HG03378 (cell line): Measurements from ENCODE around the gene FAM236B.
"Not testable (repeated sequence)": the region's sequence is repeated elsewhere in the genome, so short reads cannot be mapped to it uniquely, and the experiment has no call there.

ENCODE experiments used
- ATAC-seq: cut with Tn5 transposase; IDR thresholded peaks from one replicate; pipeline ENCODE4 v1.9.1; 2021; ENCODE audit warnings: mild to moderate bottlenecking, moderate library complexity; ENCODE audit not compliant: unreplicated experiment

FAM236B gene

GRCh38 chrX:72782560-72782959 lies at the start of gene FAM236B:
FAM236B (minus strand) TSS chrX:72782660; CDS start chrX:72782560, 100 bp downstream.
- ATAC-seq, result not testable (repeated sequence)

DNA sequence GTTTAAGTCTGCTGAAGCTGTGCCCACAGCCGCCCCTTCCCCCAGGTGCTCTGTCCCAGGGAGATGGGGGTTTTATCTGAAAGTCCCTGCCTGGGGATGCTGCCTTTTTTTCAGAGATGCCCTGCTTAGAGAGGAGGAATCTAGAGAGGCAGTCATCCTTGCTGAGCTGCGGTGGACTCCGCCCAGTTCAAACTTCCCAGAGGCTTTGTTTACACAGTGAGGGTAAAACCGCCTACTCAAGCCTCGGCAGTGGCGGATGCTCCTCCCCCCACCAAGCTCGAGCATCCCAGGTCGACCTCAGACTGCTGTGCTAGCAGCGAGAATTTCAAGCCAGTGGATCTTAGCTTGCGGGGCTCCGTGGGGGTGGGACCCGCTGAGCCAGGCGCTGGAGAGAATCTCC lies 48.2 kb upstream of the FAM236B start:
- not testable (repeated sequence) for ATAC-seq

DNA sequence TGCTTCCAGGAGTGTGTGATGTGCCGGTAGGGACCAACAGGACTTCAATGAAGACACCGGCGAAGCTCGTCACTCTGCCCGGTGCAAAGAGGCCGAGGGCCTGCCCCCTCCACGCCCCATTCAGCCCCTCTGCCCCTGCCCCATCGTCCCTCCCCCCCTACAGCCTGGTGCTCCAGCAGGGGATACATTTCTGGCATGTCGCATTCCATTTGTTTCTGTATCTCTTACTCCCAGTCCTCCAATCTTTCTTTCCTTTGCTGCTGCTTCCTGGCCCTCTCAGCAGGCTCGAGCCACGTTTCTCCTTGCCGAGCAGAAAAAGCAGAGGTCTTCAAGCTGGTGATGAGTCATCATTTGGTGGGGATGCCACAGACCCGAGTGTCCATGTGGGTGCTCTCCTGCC lies 25.6 kb upstream of the FAM236B start, which contains the start of gene FAM236D:
Gene FAM236D (minus strand): TSS at position 101 of the 400 bp plus-strand sequence. CDS start 100 bp downstream, at position 1.
- not testable (repeated sequence) for ATAC-seq

DNA sequence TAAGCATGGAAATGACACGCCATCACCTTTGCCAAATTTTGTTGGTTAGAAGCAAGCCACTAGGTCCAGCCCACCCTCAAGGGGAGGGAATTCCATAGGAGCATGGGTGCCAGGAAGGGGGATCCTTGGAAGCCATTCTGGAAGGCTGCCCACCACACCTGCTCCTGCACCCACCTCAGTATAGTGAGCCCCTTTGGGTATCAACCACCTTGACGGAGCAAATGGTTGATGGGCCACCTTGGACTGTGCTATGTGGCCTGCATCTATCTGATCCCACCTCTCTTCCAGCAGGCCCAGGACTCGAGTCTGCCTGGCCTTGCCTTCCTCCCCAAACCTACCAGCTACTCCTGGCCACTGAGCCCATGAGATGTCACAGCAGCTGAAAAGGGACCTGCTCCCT lies 7.9 kb upstream of the FAM236B start:
- not testable (repeated sequence) for ATAC-seq

GRCh38 chrX:72788142-72788541 lies 5.7 kb upstream of the FAM236B start:
- ATAC-seq, result not testable (repeated sequence)

DNA sequence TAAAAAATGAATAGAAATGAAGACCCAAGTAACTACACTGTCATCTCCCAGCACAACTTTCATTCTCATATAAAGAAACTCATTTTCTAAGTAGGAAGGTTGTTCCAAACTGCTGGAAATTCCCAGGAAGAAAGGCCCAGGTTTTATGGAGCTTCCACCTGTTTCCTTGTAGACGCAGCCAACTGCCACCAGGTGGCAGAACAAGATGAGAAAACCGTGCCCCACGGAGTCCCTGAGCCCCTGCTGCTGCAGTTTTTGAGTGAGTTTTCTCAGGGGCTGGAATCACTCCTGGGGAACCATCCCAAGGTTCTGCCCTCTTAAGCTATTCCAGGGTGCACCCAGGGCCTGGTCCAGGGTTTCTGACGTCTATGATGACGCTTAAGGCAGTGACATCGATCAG lies 1.5 kb upstream of the FAM236B start:
- not testable (repeated sequence) for ATAC-seq

GRCh38 chrX:72783365-72783936 lies 991 bp upstream of the FAM236B start:
- ATAC-seq, result not testable (repeated sequence)

DNA sequence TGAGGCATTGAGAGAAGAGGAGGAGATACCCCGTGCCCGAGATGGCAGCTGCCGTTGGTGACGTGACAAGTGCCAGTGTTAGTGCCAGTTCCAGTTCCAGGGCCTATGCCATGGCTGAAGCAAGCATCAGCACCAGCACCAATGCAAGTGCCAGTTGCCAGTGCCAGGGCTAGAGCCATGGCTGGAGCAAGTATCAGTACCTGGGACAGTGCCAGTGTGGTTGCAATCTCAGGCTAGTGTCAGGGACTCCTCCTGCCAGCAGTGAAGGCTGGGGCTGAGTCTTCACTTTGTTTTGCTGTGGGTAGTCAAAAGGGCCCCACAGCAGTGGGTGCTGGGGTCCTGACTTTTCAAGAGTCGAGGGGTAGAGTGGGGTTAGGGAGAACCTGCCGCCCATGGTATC lies 4.3 kb downstream of the FAM236B start:
- not testable (repeated sequence) for ATAC-seq

GRCh38 chrX:72777467-72777790 lies 5.0 kb downstream of the FAM236B start:
- peak; percentile 75 for ATAC-seq

DNA sequence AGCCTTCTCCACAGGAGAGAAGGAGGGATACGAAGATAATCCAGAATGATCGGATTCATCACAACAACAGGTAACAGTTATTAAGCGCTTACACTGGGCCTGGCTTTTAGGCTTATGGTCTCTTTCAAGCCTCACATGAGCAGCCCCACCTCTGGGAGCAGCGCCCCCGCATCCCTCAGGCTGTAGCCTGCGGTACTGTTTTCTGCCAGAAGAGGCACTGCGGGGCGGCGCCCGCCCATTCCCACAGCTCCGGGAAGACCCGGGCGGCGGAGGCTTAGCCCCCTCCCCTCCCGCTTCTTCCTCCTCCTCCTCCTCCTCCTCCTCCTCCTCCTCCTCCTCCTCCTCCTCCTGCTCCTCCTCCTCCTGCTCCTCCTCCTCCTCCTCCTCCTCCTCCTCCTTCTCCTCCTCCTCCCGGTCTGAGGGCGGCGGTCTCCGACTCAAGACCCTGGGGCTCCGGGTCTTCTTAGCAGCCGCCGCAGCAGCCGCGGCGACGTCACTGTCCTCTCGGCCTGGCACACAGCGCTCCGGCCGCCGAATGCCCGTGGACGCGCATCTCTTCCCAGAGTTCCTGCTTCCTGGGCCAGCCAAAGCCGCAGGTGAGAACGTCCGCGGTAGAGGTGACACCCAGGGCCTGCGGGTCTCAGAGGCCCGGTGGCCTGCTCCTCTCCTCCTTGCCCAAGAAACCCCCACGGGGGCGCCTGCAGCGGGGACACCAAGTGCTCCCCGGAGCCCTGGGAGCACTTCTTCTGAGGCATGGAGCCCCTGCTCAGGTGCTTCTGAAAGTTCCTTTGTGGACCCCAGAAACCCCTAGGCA lies 5.6 kb downstream of the FAM236B start, which contains the start of gene DMRTC1B:
Gene DMRTC1B (plus strand): TSS at position 238 of the 814 bp plus-strand sequence. CDS start 68,246 bp downstream, outside the sequence.
- peak; percentile 74 for ATAC-seq

DNA sequence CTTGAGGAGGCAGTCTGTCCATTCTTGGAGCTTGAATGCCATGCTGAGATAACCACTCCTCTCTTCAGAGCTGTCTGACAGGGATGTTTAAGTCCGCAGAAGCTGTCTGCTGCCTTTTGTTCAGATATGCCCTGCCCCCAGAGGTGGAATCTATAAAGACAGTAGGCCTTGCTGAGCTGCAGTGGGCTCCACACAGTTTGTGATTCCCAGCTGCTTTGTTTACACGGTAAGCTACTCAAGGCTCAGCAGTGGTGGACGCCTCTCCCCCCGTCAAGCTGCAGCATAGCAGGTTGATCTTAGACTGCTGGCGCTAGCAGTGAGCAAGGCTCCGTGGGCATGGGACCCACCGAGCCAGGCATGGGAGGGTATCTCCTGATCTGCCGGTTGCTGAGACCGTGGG lies 22.0 kb downstream of the FAM236B start:
- not testable (repeated sequence) for ATAC-seq

GRCh38 chrX:72748545-72748944 lies 33.9 kb downstream of the FAM236B start:
- not testable (repeated sequence) for ATAC-seq

GRCh38 chrX:72745546-72745945 lies 36.9 kb downstream of the FAM236B start:
- ATAC-seq, result not testable (repeated sequence)

DNA sequence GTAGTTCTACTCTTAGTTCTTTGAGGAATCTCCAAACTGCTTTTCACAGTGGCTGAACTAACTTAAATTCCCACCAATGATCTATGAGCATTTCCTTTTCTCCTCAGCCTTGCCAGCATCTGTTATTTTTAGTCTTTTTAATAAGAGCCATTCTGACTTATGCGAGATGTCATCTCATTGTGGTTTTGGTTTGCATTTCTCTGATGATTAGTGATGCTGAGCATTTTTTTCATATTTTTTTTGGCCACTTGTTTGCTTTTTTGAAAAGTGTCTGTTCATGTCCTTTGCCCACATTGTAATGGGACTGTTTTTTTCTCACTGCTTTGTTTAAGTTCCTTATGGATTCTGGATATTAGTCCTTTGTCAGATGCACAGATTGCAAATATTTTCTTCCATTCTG lies 46.9 kb downstream of the FAM236B start:
- no peak for ATAC-seq

DNA sequence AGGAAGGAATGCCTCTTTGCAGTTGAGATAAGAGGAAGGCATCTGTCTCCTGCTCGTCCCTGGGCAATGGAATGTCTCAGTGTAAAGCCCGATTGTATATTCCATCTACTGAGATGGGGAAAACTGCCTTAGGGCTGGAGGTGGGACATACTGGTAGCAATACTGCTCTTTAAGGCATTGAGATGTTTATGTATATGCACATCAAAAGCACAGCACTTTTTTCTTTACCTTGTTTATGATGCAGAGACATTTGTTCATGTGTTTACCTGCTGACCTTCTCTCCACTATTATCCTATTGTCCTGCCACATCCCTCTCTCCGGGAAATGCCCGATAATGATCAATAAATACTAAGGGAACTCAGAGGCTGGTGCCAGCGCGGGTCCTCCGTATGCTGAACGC lies 48.8 kb downstream of the FAM236B start:
- ATAC-seq, result not testable (repeated sequence)
